Measurements from ENCODE around the gene NBAS.

NBAS gene

DNA sequence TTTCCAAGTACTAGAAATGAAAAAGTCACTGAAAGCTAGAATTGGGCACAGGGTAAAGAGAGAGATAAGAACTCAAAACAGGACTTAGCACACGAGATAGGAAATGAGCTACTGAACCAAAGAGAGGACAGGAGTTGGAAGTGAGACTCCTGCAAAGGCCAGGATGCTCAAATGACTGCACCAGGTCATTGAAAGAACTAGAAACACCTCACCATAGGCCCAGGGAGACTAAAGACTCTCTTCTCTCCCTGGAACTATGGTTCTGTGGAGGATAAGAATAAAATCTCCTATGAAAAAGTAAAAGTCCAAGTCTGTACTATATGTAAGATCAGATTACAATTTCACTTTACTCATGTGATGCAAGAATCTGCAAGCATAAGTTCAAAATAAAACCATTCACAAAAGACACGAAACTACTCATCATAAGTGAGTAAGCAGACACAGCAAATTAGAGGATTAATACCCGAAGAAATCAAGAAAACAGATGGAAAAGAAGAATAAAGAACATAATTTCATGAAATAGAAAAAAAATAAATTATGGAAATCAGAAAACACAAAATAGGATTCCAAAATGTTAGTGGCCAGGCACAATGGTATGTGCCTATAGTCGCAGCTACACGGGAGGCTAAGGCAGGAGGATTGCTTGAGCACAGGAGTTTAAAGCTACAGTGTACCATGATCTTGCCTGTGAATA is 6.5 kb downstream of the NBAS start:
- peaks cover 14% of the 10 kb centered on the region for H3K4me1 ChIP-seq (ENCODE audit: low read length)
- H3K36me3 ChIP-seq (replicated peaks; ENCODE audit: low read depth, low read length): peaks cover 4% of the 10 kb centered on the region
- H4K20me1 ChIP-seq (ENCODE audit: insufficient read depth, low read length): no peaks in the 10 kb centered on the region
- H3K4me2 ChIP-seq (ENCODE audit: low read length): no peak overlapping the region
- no peak for TF ChIP-seq EZH2phosphoT487 (IDR thresholded peaks at IDR 0.05; ENCODE audit: low read depth)
- TF ChIP-seq, protein P1, sequence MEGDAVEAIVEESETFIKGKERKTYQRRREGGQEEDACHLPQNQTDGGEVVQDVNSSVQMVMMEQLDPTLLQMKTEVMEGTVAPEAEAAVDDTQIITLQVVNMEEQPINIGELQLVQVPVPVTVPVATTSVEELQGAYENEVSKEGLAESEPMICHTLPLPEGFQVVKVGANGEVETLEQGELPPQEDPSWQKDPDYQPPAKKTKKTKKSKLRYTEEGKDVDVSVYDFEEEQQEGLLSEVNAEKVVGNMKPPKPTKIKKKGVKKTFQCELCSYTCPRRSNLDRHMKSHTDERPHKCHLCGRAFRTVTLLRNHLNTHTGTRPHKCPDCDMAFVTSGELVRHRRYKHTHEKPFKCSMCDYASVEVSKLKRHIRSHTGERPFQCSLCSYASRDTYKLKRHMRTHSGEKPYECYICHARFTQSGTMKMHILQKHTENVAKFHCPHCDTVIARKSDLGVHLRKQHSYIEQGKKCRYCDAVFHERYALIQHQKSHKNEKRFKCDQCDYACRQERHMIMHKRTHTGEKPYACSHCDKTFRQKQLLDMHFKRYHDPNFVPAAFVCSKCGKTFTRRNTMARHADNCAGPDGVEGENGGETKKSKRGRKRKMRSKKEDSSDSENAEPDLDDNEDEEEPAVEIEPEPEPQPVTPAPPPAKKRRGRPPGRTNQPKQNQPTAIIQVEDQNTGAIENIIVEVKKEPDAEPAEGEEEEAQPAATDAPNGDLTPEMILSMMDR (IDR thresholded peaks at IDR 0.05; ENCODE audit: low read depth, low read length): no peak
- no peak overlapping the region for H3K9ac ChIP-seq (ENCODE audit: low read length)
- no peak overlapping the region for H2AFZ ChIP-seq (ENCODE audit: low read depth, low read length)
- H3K27ac ChIP-seq (ENCODE audit: low read length): no peak overlapping the region
- no peaks in the 10 kb centered on the region for H3K27me3 ChIP-seq (ENCODE audit: low read depth, low read length)
- no peaks in the 10 kb centered on the region for H3K9me3 ChIP-seq (ENCODE audit: insufficient read depth, low read length)
- no peak overlapping the region for H3K4me3 ChIP-seq (ENCODE audit: low read length)
- peaks cover 26% of the 10 kb centered on the region for H3K79me2 ChIP-seq (ENCODE audit: low read length)

DNA sequence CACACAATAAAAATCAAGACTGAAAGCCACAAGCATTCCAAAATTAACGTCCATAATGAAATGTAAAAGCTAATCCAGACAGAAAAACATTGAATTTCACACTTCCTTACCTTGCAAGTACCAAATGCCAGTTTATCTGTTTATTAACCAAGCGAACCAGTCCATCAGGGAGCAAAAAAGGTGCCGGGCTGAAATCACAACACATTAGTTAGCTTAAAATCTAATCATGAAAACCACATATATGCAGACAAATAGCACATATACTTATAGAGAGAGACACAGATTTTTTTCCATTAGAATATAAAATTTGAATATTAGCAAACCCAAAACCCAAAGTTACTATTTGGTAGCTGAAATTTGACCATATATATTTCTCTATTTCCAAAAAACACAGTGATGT is 7.2 kb downstream of the NBAS start:
- peaks cover 10% of the 10 kb centered on the region for H3K4me1 ChIP-seq (ENCODE audit: low read length)
- H4K20me1 ChIP-seq (ENCODE audit: insufficient read depth, low read length): no peaks in the 10 kb centered on the region
- H3K4me2 ChIP-seq (ENCODE audit: low read length): no peak overlapping the region
- H3K27ac ChIP-seq (ENCODE audit: low read length): no peak overlapping the region
- H3K9me3 ChIP-seq (ENCODE audit: insufficient read depth, low read length): no peaks in the 10 kb centered on the region
- no peak overlapping the region for H3K9ac ChIP-seq (ENCODE audit: low read length)
- peaks cover 7% of the 10 kb centered on the region for H3K36me3 ChIP-seq (replicated peaks; ENCODE audit: low read depth, low read length)
- TF ChIP-seq, protein P1 (IDR thresholded peaks at IDR 0.05; ENCODE audit: low read depth, low read length): no peak
- no peak for TF ChIP-seq EZH2phosphoT487 (IDR thresholded peaks at IDR 0.05; ENCODE audit: low read depth)
- peaks cover 19% of the 10 kb centered on the region for H3K79me2 ChIP-seq (ENCODE audit: low read length)
- H2AFZ ChIP-seq (ENCODE audit: low read depth, low read length): no peak overlapping the region
- no peak overlapping the region for H3K4me3 ChIP-seq (ENCODE audit: low read length)
- no peaks in the 10 kb centered on the region for H3K27me3 ChIP-seq (ENCODE audit: low read depth, low read length)

DNA sequence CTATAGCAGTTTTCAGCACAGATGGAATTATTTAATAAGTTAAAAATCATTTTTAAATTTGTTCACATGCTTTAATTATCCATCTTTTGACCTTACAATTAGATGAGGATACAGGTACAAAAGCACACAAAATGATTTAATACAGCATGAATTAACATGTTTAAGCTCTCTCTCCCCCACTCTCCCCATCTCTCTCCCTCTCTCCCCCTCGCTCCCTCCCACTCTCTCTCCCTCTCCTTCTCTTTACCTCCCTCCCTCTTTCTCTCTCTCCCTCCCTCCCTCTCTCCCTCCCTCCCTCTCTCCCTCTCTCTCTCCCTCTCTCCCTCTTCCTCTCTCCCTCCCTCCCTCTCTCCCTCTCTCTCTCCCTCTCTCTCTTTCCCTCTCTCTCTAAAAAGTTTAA is 7.6 kb downstream of the NBAS start:
- Histone ChIP-seq H4K20me1 (ENCODE audit: insufficient read depth, low read length) (no peaks in the 10 kb centered on the region), H3K4me3 (ENCODE audit: low read length) (no peak overlapping the region), H3K9ac (ENCODE audit: low read length) (no peak overlapping the region), H3K36me3 (replicated peaks; ENCODE audit: low read depth, low read length) (peaks cover 8% of the 10 kb centered on the region), H2AFZ (ENCODE audit: low read depth, low read length) (no peak overlapping the region), H3K79me2 (ENCODE audit: low read length) (peaks cover 15% of the 10 kb centered on the region), H3K27ac (ENCODE audit: low read length) (no peak overlapping the region), H3K9me3 (ENCODE audit: insufficient read depth, low read length) (no peaks in the 10 kb centered on the region), H3K4me1 (ENCODE audit: low read length) (peaks cover 10% of the 10 kb centered on the region), H3K27me3 (ENCODE audit: low read depth, low read length) (no peaks in the 10 kb centered on the region), H3K4me2 (ENCODE audit: low read length) (no peak overlapping the region)
- TF ChIP-seq EZH2phosphoT487 (IDR thresholded peaks at IDR 0.05; ENCODE audit: low read depth): no peak
- TF ChIP-seq, protein P1 (IDR thresholded peaks at IDR 0.05; ENCODE audit: low read depth, low read length): no peak

DNA sequence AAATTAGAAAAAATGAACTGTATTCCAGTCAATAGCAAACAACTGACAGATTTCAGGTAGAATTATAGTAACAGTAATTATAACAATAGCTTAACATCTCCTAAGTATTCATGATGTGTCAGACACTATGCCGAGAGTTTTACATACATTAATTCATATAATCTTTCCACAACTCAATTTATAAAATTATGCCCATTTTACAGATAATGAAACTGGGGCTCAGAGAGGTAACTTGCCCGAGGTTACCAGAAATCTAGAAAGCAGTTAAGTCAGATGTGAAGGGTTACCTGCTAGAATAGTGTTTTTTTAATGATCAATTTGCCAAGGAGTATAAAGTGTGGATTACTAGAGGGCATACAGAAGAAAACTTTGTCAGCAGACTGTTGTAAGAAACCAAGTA is 12.2 kb downstream of the NBAS start:
- H3K4me2 ChIP-seq (ENCODE audit: low read length): no peak overlapping the region
- TF ChIP-seq EZH2phosphoT487 (IDR thresholded peaks at IDR 0.05; ENCODE audit: low read depth): no peak
- TF ChIP-seq, protein P1 (IDR thresholded peaks at IDR 0.05; ENCODE audit: low read depth, low read length): no peak
- no peak overlapping the region for H3K4me3 ChIP-seq (ENCODE audit: low read length)
- no peaks in the 10 kb centered on the region for H3K27me3 ChIP-seq (ENCODE audit: low read depth, low read length)
- peaks cover 8% of the 10 kb centered on the region for H3K36me3 ChIP-seq (replicated peaks; ENCODE audit: low read depth, low read length)
- no peak overlapping the region for H3K9ac ChIP-seq (ENCODE audit: low read length)
- no peaks in the 10 kb centered on the region for H3K4me1 ChIP-seq (ENCODE audit: low read length)
- H4K20me1 ChIP-seq (ENCODE audit: insufficient read depth, low read length): no peaks in the 10 kb centered on the region
- H3K9me3 ChIP-seq (ENCODE audit: insufficient read depth, low read length): no peaks in the 10 kb centered on the region
- H2AFZ ChIP-seq (ENCODE audit: low read depth, low read length): no peak overlapping the region
- H3K27ac ChIP-seq (ENCODE audit: low read length): no peak overlapping the region
- no peaks in the 10 kb centered on the region for H3K79me2 ChIP-seq (ENCODE audit: low read length)
